Panc1 (cell line): ENCODE data around the gene HSD17B3. TPM values are rescaled to one million over a fixed set of nuclear protein-coding genes. Genes with fewer than 3 reads are reported as not detected.

Experiments
- ATAC-seq: fragments of 200-7000 bp; cut with Tn5 transposase; 2 replicates; pipeline ENCODE4 v1.9.1; 2020; ENCODE audit warnings: mild to moderate bottlenecking, moderate library complexity
- BruUV-seq: library from RNA; stranded (reverse); fragments of 400-500 nt; replicated peaks from 2 replicates; lab custom pipeline; 2021; lab: Mats Ljungman, UMichigan
- CTCF ChIA-PET: fragments of 300-600 bp; sonication (Branson Sonifier 250); formaldehyde crosslinking; loops from one replicate; lab custom pipeline; 2022; ENCODE audit warnings: antibody characterized with exemption; lab: Charles Lee
- POLR2A ChIA-PET: fragments of 300-600 bp; sonication (Branson Sonifier 250); formaldehyde crosslinking; loops from one replicate; lab custom pipeline; 2022; ENCODE audit warnings: antibody characterized with exemption; lab: Charles Lee
- DNase-seq: peaks from one replicate; pipeline ENCODE4 v3.0.0-alpha.2; 2010; ENCODE audit warnings: low read depth, low spot score
- H3K27ac ChIP-seq: 2 replicates; pipeline ENCODE4 v1.5.1; 2011; ENCODE audit warnings: mild to moderate bottlenecking, low read length, inconsistent platforms
- H3K27me3 ChIP-seq: fragments of 200-500 bp; sonication (Bioruptor generic); 2 replicates; pipeline ENCODE4 v1.6.0; 2014; ENCODE audit warnings: low read length, inconsistent platforms; ENCODE audit not compliant: control insufficient read depth, insufficient read depth
- H3K36me3 ChIP-seq: fragments of 200-500 bp; sonication (Bioruptor generic); 2 replicates; pipeline ENCODE4 v1.5.1; 2014; ENCODE audit warnings: inconsistent platforms, mild to moderate bottlenecking, low read length, moderate library complexity; ENCODE audit not compliant: control insufficient read depth, insufficient read depth
- H3K4me1 ChIP-seq: 2 replicates; pipeline ENCODE4 v1.5.1; 2011; ENCODE audit warnings: inconsistent platforms, mild to moderate bottlenecking, low read length, moderate library complexity; ENCODE audit not compliant: control insufficient read depth, insufficient read depth
- H3K4me3 ChIP-seq, 2 experiments: 2 replicates each; pipeline ENCODE4 v1.5.1; 2011 to 2012; ENCODE audit warnings: low read depth in 2 of 2, low read length in 2 of 2, mild to moderate bottlenecking in 2 of 2, inconsistent platforms in 1 of 2, moderate library complexity in 1 of 2
- H3K9me3 ChIP-seq: fragments of 200-500 bp; sonication (Bioruptor generic); 2 replicates; pipeline ENCODE4 v1.5.1; 2014; ENCODE audit warnings: low read depth, mild to moderate bottlenecking, inconsistent platforms, low read length, moderate library complexity; ENCODE audit not compliant: control insufficient read depth, insufficient read depth
- POLR2AphosphoS5 ChIP-seq: IDR thresholded peaks from 2 replicates; pipeline ENCODE4 v1.6.1; 2012; ENCODE audit warnings: mild to moderate bottlenecking, low read depth, low read length, moderate library complexity
- SIN3A ChIP-seq: IDR thresholded peaks from 2 replicates; pipeline ENCODE4 v1.6.1; 2012; ENCODE audit warnings: low read depth, mild to moderate bottlenecking, low read length, moderate library complexity, borderline replicate concordance; ENCODE audit not compliant: insufficient read depth
- TCF7L2 ChIP-seq: IDR thresholded peaks from 2 replicates; pipeline ENCODE4 v1.6.1; 2011; ENCODE audit warnings: mild to moderate bottlenecking, low read depth, low read length, inconsistent platforms
- in situ Hi-C: cut with HindIII; loops from 2 replicates; pipeline ENCODE4 v1.10.0; 2016; ENCODE audit warnings: low sequenced_read_pairs, low pct_unique_long_range_greater_than_20kb
- intact Hi-C: fragments of 100-400 bp; cut with micrococcal nuclease; formaldehyde crosslinking; loops from one replicate; pipeline ENCODE4 v1.10.0; 2022; ENCODE audit not compliant: unreplicated experiment
- total RNA-seq: library from RNA; stranded (reverse); gene quantifications from one replicate; pipeline ENCODE4 v1.2.1, GENCODE V29; 2021; ENCODE audit not compliant: unreplicated experiment
- TF ChIP-seq, protein P1 (sequence below), 2 experiments: IDR thresholded peaks; 2 replicates each; pipeline ENCODE4 v1.6.1; 2011 to 2012; ENCODE audit warnings: low read depth in 2 of 2, control low read depth in 1 of 2, low read length in 1 of 2, mild to moderate bottlenecking in 1 of 2, moderate library complexity in 1 of 2; ENCODE audit not compliant: insufficient read depth in 1 of 2
- TF ChIP-seq, protein P2 (sequence below): fragments of 450-650 bp; IDR thresholded peaks from 2 replicates; pipeline ENCODE4 v1.5.1; 2017; ENCODE audit warnings: mild to moderate bottlenecking

The HSD17B3 gene
- total RNA-seq, 1 experiment from 2014 or later = 0.39 TPM

DNA sequence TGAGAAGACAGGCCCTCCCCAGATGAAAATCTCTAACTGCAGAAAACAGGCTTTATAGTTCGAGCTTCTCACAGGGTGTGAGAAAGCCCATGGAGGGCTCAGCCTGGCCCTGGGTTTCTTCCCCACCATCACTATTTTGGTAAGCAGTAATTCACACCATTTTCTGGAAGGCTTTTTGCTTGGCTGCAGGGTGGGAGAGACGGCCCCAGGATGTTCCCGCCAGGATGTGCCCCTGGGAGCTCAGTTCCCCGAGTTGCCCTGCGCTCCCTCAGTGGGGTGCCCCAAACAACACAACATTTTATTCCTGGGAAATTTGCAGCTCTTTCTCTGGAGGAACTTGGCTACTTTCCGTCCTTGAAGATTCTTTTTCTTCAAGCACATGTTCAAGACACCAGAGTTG, 100.8 kb downstream of the HSD17B3 start:
- intact Hi-C loops (no loop called here), in situ Hi-C loops (no loop called here)
- TF ChIP-seq, protein P1, sequence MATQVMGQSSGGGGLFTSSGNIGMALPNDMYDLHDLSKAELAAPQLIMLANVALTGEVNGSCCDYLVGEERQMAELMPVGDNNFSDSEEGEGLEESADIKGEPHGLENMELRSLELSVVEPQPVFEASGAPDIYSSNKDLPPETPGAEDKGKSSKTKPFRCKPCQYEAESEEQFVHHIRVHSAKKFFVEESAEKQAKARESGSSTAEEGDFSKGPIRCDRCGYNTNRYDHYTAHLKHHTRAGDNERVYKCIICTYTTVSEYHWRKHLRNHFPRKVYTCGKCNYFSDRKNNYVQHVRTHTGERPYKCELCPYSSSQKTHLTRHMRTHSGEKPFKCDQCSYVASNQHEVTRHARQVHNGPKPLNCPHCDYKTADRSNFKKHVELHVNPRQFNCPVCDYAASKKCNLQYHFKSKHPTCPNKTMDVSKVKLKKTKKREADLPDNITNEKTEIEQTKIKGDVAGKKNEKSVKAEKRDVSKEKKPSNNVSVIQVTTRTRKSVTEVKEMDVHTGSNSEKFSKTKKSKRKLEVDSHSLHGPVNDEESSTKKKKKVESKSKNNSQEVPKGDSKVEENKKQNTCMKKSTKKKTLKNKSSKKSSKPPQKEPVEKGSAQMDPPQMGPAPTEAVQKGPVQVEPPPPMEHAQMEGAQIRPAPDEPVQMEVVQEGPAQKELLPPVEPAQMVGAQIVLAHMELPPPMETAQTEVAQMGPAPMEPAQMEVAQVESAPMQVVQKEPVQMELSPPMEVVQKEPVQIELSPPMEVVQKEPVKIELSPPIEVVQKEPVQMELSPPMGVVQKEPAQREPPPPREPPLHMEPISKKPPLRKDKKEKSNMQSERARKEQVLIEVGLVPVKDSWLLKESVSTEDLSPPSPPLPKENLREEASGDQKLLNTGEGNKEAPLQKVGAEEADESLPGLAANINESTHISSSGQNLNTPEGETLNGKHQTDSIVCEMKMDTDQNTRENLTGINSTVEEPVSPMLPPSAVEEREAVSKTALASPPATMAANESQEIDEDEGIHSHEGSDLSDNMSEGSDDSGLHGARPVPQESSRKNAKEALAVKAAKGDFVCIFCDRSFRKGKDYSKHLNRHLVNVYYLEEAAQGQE (IDR thresholded peaks at IDR 0.05; ENCODE audit: insufficient read depth in 1 of 2, low read depth in 2 of 2, low read length in 1 of 2) = no peak
- TF ChIP-seq POLR2AphosphoS5 (no peak), SIN3A (no peak), TCF7L2 (no peak)
- TF ChIP-seq, protein P2, sequence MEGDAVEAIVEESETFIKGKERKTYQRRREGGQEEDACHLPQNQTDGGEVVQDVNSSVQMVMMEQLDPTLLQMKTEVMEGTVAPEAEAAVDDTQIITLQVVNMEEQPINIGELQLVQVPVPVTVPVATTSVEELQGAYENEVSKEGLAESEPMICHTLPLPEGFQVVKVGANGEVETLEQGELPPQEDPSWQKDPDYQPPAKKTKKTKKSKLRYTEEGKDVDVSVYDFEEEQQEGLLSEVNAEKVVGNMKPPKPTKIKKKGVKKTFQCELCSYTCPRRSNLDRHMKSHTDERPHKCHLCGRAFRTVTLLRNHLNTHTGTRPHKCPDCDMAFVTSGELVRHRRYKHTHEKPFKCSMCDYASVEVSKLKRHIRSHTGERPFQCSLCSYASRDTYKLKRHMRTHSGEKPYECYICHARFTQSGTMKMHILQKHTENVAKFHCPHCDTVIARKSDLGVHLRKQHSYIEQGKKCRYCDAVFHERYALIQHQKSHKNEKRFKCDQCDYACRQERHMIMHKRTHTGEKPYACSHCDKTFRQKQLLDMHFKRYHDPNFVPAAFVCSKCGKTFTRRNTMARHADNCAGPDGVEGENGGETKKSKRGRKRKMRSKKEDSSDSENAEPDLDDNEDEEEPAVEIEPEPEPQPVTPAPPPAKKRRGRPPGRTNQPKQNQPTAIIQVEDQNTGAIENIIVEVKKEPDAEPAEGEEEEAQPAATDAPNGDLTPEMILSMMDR = no peak
- H3K27ac ChIP-seq = no peak overlapping the region
- POLR2A ChIA-PET = no interaction called here
- H3K27me3 ChIP-seq = no peaks in the 10 kb centered on the region
- H3K9me3 ChIP-seq = no peaks in the 10 kb centered on the region
- H3K4me3 ChIP-seq = no peak overlapping the region
- H3K4me1 ChIP-seq = no peaks in the 10 kb centered on the region
- no TSS peak for BruUV-seq
- no peak for DNase-seq
- no peaks in the 10 kb centered on the region for H3K36me3 ChIP-seq
- CTCF ChIA-PET = no interaction called here
- ATAC-seq = no peak

DNA sequence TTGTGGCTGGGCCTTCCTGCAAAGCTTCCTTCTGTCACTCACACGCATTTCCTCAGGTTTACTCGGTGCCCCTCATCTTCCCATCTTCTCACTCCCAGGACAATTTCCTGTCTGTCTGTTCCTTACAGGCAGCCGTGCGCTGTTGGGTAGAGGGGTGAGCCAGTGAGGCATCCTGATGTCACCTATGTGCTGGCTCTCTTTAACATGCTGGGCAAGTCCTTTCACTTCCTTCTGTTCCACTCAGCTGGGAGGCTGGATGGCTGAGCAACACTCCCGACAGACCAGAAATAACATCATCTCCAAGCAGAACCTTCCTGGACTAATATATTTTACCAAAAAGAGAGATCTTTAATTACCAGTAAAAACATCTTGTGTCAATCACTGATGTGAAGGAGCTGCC, 103.0 kb downstream of the HSD17B3 start:
- H3K4me1 ChIP-seq = no peaks in the 10 kb centered on the region
- BruUV-seq = no TSS peak
- ChIA-PET POLR2A (no interaction called here), CTCF (interaction anchor here (0.8 kb wide), 1 partner anchor 15 kb away, joined by 4 read pairs; no protein-coding TSS in a partner anchor)
- H3K27ac ChIP-seq = no peak overlapping the region
- H3K9me3 ChIP-seq = no peaks in the 10 kb centered on the region
- DNase-seq (no peak), ATAC-seq (no peak)
- no peaks in the 10 kb centered on the region for H3K36me3 ChIP-seq
- H3K27me3 ChIP-seq = no peaks in the 10 kb centered on the region
- H3K4me3 ChIP-seq = no peak overlapping the region
- intact Hi-C loops (no loop called here), in situ Hi-C loops (no loop called here)
- no peak for TF ChIP-seq POLR2AphosphoS5
- TF ChIP-seq, protein P2 = no peak
